WTC11 (cell line): ENCODE data around the gene RGS6. TPM values are rescaled to one million over a fixed set of nuclear protein-coding genes. Genes with fewer than 3 reads are reported as not detected.
"Not testable (repeated sequence)": the region's sequence is repeated elsewhere in the genome, so short reads cannot be mapped to it uniquely, and the experiment has no call there.

Experiments
- ATAC-seq: fragments of 200-7000 bp; cut with Tn5 transposase; 2 replicates; pipeline ENCODE4 v1.10.0; 2021; ENCODE audit warnings: mild to moderate bottlenecking, moderate library complexity
- CTCF ChIA-PET: fragments of 300-600 bp; sonication (Branson Sonifier 250); formaldehyde crosslinking; loops from one replicate; lab custom pipeline; 2021; ENCODE audit warnings: antibody characterized with exemption; lab: Charles Lee
- POLR2A ChIA-PET: fragments of 350-600 bp; sonication (Branson Sonifier 250); formaldehyde crosslinking; loops from one replicate; lab custom pipeline; 2021; ENCODE audit warnings: antibody characterized with exemption; lab: Charles Lee
- DNase-seq: peaks from one replicate; pipeline ENCODE4 v3.0.0; 2021; ENCODE audit warnings: low spot score
- H3K27ac Mint-ChIP-seq: 2 replicates; pipeline ENCODE4 v1.8.0; 2021; ENCODE audit warnings: mixed read lengths
- H3K27me3 Mint-ChIP-seq: 2 replicates; pipeline ENCODE4 v1.8.0; 2021; ENCODE audit warnings: low read depth, mild to moderate bottlenecking, moderate library complexity, mixed read lengths
- H3K36me3 Mint-ChIP-seq: 2 replicates; pipeline ENCODE4 v1.8.0; 2021; ENCODE audit warnings: mixed read lengths
- H3K4me1 Mint-ChIP-seq: 2 replicates; pipeline ENCODE4 v1.8.0; 2022; ENCODE audit warnings: mixed read lengths
- H3K4me3 Mint-ChIP-seq: 2 replicates; pipeline ENCODE4 v1.8.0; 2021; ENCODE audit warnings: mild to moderate bottlenecking, moderate library complexity, mixed read lengths
- H3K9me3 Mint-ChIP-seq: 2 replicates; pipeline ENCODE4 v1.8.0; 2021; ENCODE audit warnings: mixed read lengths
- ELF4 ChIP-seq: sonication (generic); formaldehyde crosslinking; IDR thresholded peaks from 2 replicates; pipeline ENCODE4 v1.8.1; 2022; ENCODE audit warnings: low read depth, mild to moderate bottlenecking, moderate library complexity, missing genetic modification reagents
- ESRRA ChIP-seq: sonication (generic); formaldehyde crosslinking; IDR thresholded peaks from 2 replicates; pipeline ENCODE4 v1.8.1; 2022; ENCODE audit warnings: mild to moderate bottlenecking, missing genetic modification reagents, borderline replicate concordance
- FOXK1 ChIP-seq: sonication (generic); formaldehyde crosslinking; IDR thresholded peaks from 2 replicates; pipeline ENCODE4 v1.8.0; 2022; ENCODE audit warnings: mild to moderate bottlenecking, moderate library complexity, missing genetic modification reagents
- FOXP1 ChIP-seq: sonication (generic); formaldehyde crosslinking; IDR thresholded peaks from 2 replicates; pipeline ENCODE4 v1.8.0; 2022; ENCODE audit warnings: missing genetic modification reagents, mild to moderate bottlenecking, moderate library complexity, borderline replicate concordance
- GABPB1 ChIP-seq: sonication (generic); formaldehyde crosslinking; IDR thresholded peaks from 2 replicates; pipeline ENCODE4 v1.8.1; 2023; ENCODE audit warnings: mild to moderate bottlenecking, missing genetic modification reagents
- HMGA2 ChIP-seq: fragments of 250-450 bp; sonication (Bioruptor Pico); IDR thresholded peaks from 2 replicates; pipeline ENCODE4 v1.4.0; 2021; ENCODE audit warnings: mild to moderate bottlenecking, moderate library complexity
- NFE2L1 ChIP-seq: sonication (generic); formaldehyde crosslinking; IDR thresholded peaks from 2 replicates; pipeline ENCODE4 v1.8.1; 2023; ENCODE audit warnings: missing genetic modification reagents
- RELA ChIP-seq: sonication (generic); formaldehyde crosslinking; IDR thresholded peaks from 2 replicates; pipeline ENCODE4 v1.8.1; 2022; ENCODE audit warnings: missing genetic modification reagents, mild to moderate bottlenecking, borderline replicate concordance
- TCF7 ChIP-seq: sonication (generic); formaldehyde crosslinking; IDR thresholded peaks from 2 replicates; pipeline ENCODE4 v1.8.0; 2022; ENCODE audit warnings: mild to moderate bottlenecking, low read depth, missing genetic modification reagents, moderate library complexity
- ZNF121 ChIP-seq: sonication (generic); formaldehyde crosslinking; IDR thresholded peaks from 2 replicates; pipeline ENCODE4 v1.8.0; 2023; ENCODE audit warnings: missing genetic modification reagents
- ZNF317 ChIP-seq: sonication (generic); formaldehyde crosslinking; IDR thresholded peaks from 2 replicates; pipeline ENCODE4 v1.8.1; 2023; ENCODE audit warnings: low read depth, mild to moderate bottlenecking, moderate library complexity, missing genetic modification reagents, borderline replicate concordance
- ZNF423 ChIP-seq: fragments of 250-450 bp; sonication (Bioruptor Pico); IDR thresholded peaks from 2 replicates; pipeline ENCODE4 v2.1.2; 2022; ENCODE audit warnings: mild to moderate bottlenecking, moderate library complexity
- total RNA-seq: library from RNA; stranded (reverse); gene quantifications from 3 replicates; pipeline ENCODE4 v1.2.3, GENCODE V29; 2021
- TF ChIP-seq, protein P1 (sequence below): sonication (generic); formaldehyde crosslinking; conservative IDR thresholded peaks from 2 replicates; pipeline ENCODE4 v1.8.1; 2023; ENCODE audit warnings: mild to moderate bottlenecking, low read depth, missing genetic modification reagents, moderate library complexity
- TF ChIP-seq, protein P2 (sequence below): fragments of 200-600 bp; IDR thresholded peaks from 2 replicates; pipeline ENCODE4 v1.8.0; 2022; ENCODE audit warnings: antibody characterized with exemption
- TF ChIP-seq, protein P3 (sequence below): sonication (generic); formaldehyde crosslinking; IDR thresholded peaks from 2 replicates; pipeline ENCODE4 v1.8.0; 2023; ENCODE audit warnings: missing genetic modification reagents, mild to moderate bottlenecking, borderline replicate concordance
- TF ChIP-seq, protein P4 (sequence below): fragments of 250-450 bp; sonication (Bioruptor Pico); IDR thresholded peaks from 2 replicates; pipeline ENCODE4 v1.9.0; 2021; ENCODE audit warnings: moderate library complexity, mild to moderate bottlenecking, inconsistent platforms, borderline replicate concordance

RGS6 gene
- total RNA-seq, 1 experiment from 2014 or later, result 1.0 TPM

DNA sequence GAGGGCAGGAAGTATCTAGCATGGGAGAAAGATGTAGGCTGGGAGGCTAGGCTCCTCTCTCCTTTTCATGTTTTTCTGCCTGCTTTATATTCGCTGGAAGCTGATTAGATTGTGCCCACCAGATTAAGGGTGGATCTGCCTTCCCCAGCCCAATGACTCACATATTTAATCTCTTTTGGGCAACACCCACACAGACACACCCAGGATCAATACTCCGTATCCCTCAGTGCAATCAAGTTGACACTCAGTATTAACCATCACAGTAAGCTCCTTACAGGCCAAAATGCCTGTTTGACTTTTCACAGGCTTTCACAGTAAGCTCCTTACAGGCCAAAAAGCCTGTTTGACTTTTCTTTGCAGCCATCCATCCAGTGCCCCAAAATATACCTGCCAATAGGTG lies 9.4 kb downstream of the RGS6 start:
- H3K4me1 Mint-ChIP-seq, CTCF ChIA-PET, H3K27ac Mint-ChIP-seq, POLR2A ChIA-PET, H3K4me3 Mint-ChIP-seq, H3K27me3 Mint-ChIP-seq, ATAC-seq, DNase-seq: not testable (repeated sequence)
- H3K36me3 Mint-ChIP-seq, result peaks cover 13% of the 10 kb centered on the region
- peaks cover 27% of the 10 kb centered on the region for H3K9me3 Mint-ChIP-seq

DNA sequence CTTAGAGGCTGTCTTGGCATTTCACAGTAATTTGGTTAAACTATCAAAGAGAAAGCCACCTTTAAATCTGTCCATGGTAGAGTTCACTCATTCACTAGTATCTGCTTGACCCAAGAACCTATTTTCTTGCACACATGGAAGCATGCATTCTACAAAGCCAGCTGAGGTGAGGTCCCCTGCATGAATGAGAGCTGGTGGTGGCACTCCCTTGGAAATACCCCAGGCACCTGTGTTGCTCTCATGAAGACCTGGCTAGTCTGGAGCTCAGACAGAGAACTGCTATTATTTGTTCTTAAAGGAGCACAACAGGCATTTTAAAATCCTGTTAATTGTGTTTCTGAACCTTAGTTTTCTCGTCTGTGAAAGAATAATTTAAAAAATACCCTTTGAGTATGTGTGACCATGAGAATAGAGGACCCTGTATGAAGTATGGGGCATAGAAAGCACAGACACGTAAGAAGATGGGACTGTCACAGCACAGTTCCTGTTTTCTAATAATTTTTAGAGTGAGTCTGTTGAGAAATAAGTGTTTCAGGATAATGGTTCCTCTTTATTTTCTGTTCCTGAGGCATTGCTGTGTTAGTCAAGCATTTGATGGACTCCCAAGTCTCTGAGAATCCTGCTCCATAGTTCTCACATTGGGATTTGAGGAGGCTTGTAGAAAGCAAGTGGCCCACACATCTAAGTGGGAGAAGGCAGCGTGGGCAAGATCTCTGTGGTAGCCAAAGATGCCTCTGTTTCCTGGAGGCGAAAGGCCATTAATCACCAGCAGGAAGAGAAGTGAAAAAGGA lies 10.9 kb downstream of the RGS6 start:
- TF ChIP-seq, protein P1, sequence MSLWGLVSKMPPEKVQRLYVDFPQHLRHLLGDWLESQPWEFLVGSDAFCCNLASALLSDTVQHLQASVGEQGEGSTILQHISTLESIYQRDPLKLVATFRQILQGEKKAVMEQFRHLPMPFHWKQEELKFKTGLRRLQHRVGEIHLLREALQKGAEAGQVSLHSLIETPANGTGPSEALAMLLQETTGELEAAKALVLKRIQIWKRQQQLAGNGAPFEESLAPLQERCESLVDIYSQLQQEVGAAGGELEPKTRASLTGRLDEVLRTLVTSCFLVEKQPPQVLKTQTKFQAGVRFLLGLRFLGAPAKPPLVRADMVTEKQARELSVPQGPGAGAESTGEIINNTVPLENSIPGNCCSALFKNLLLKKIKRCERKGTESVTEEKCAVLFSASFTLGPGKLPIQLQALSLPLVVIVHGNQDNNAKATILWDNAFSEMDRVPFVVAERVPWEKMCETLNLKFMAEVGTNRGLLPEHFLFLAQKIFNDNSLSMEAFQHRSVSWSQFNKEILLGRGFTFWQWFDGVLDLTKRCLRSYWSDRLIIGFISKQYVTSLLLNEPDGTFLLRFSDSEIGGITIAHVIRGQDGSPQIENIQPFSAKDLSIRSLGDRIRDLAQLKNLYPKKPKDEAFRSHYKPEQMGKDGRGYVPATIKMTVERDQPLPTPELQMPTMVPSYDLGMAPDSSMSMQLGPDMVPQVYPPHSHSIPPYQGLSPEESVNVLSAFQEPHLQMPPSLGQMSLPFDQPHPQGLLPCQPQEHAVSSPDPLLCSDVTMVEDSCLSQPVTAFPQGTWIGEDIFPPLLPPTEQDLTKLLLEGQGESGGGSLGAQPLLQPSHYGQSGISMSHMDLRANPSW (CRISPR knock-in tag), result no peak
- TF ChIP-seq NFE2L1 (CRISPR knock-in tag) (no peak), FOXK1 (CRISPR knock-in tag) (no peak), HMGA2 (CRISPR knock-in tag) (no peak), FOXP1 (CRISPR knock-in tag) (no peak), ZNF423 (CRISPR knock-in tag) (no peak), ZNF121 (no peak)
- DNase-seq (no peak), ATAC-seq (no peak)
- POLR2A ChIA-PET, result no interaction called here
- Mint-ChIP-seq H3K27me3 (no peaks in the 10 kb centered on the region), H3K4me3 (no peak overlapping the region), H3K36me3 (peaks cover 13% of the 10 kb centered on the region), H3K9me3 (peaks cover 23% of the 10 kb centered on the region), H3K27ac (no peak overlapping the region), H3K4me1 (no peaks in the 10 kb centered on the region)
- CTCF ChIA-PET, result no interaction called here

DNA sequence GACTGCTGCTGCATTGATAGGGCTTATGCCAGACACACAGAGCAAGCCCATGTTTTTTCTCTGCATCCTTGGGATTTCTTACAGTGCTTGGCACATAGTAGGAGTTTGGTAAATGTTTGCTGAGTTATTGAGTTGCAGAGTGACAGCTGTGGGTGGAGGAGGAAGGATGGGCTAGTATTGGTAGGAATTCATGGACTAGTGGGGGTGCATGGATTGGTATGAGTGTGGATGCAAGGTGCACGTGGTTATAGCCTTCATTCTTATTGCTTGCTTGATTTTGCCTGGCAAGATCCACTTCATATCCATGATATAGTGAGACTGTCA lies 11.4 kb downstream of the RGS6 start:
- Mint-ChIP-seq H3K4me3 (no peak overlapping the region), H3K27me3 (no peaks in the 10 kb centered on the region), H3K9me3 (peaks cover 18% of the 10 kb centered on the region), H3K27ac (no peak overlapping the region), H3K36me3 (peaks cover 13% of the 10 kb centered on the region), H3K4me1 (no peaks in the 10 kb centered on the region)
- DNase-seq, result no peak
- ChIA-PET CTCF (no interaction called here), POLR2A (no interaction called here)
- TF ChIP-seq FOXK1 (CRISPR knock-in tag), result no peak
- no peak for TF ChIP-seq TCF7
- TF ChIP-seq ZNF317, result no peak
- TF ChIP-seq ELF4 (CRISPR knock-in tag), result no peak
- TF ChIP-seq, protein P2, sequence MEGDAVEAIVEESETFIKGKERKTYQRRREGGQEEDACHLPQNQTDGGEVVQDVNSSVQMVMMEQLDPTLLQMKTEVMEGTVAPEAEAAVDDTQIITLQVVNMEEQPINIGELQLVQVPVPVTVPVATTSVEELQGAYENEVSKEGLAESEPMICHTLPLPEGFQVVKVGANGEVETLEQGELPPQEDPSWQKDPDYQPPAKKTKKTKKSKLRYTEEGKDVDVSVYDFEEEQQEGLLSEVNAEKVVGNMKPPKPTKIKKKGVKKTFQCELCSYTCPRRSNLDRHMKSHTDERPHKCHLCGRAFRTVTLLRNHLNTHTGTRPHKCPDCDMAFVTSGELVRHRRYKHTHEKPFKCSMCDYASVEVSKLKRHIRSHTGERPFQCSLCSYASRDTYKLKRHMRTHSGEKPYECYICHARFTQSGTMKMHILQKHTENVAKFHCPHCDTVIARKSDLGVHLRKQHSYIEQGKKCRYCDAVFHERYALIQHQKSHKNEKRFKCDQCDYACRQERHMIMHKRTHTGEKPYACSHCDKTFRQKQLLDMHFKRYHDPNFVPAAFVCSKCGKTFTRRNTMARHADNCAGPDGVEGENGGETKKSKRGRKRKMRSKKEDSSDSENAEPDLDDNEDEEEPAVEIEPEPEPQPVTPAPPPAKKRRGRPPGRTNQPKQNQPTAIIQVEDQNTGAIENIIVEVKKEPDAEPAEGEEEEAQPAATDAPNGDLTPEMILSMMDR, result no peak
- TF ChIP-seq, protein P3, sequence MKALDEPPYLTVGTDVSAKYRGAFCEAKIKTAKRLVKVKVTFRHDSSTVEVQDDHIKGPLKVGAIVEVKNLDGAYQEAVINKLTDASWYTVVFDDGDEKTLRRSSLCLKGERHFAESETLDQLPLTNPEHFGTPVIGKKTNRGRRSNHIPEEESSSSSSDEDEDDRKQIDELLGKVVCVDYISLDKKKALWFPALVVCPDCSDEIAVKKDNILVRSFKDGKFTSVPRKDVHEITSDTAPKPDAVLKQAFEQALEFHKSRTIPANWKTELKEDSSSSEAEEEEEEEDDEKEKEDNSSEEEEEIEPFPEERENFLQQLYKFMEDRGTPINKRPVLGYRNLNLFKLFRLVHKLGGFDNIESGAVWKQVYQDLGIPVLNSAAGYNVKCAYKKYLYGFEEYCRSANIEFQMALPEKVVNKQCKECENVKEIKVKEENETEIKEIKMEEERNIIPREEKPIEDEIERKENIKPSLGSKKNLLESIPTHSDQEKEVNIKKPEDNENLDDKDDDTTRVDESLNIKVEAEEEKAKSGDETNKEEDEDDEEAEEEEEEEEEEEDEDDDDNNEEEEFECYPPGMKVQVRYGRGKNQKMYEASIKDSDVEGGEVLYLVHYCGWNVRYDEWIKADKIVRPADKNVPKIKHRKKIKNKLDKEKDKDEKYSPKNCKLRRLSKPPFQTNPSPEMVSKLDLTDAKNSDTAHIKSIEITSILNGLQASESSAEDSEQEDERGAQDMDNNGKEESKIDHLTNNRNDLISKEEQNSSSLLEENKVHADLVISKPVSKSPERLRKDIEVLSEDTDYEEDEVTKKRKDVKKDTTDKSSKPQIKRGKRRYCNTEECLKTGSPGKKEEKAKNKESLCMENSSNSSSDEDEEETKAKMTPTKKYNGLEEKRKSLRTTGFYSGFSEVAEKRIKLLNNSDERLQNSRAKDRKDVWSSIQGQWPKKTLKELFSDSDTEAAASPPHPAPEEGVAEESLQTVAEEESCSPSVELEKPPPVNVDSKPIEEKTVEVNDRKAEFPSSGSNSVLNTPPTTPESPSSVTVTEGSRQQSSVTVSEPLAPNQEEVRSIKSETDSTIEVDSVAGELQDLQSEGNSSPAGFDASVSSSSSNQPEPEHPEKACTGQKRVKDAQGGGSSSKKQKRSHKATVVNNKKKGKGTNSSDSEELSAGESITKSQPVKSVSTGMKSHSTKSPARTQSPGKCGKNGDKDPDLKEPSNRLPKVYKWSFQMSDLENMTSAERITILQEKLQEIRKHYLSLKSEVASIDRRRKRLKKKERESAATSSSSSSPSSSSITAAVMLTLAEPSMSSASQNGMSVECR (CRISPR knock-in tag), result no peak
- no peak for TF ChIP-seq ESRRA (CRISPR knock-in tag)
- TF ChIP-seq NFE2L1 (CRISPR knock-in tag), result no peak
- TF ChIP-seq GABPB1 (CRISPR knock-in tag), result no peak
- TF ChIP-seq ZNF121, result no peak
- TF ChIP-seq RELA (CRISPR knock-in tag), result no peak
- TF ChIP-seq, protein P4, sequence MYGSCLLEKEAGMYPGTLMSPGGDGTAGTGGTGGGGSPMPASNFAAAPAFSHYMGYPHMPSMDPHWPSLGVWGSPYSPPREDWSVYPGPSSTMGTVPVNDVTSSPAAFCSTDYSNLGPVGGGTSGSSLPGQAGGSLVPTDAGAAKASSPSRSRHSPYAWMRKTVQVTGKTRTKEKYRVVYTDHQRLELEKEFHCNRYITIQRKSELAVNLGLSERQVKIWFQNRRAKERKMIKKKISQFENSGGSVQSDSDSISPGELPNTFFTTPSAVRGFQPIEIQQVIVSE (CRISPR knock-in tag), result no peak
- no peak for ATAC-seq
